Brain microvascular endothelial cell (primary cell): ENCODE results near the gene CWC22.

ENCODE experiments used
- DNase-seq: peaks from one replicate; pipeline ENCODE4 v3.0.0-alpha.2; 2020
- H3K27ac ChIP-seq: fragments of 250-450 bp; sonication (Bioruptor Pico); 2 replicates; pipeline ENCODE4 v1.5.1; 2020; ENCODE audit warnings: mild to moderate bottlenecking, moderate library complexity
- H3K27me3 ChIP-seq: fragments of 250-450 bp; sonication (Bioruptor Pico); replicated peaks from 2 replicates; pipeline ENCODE4 v1.5.1; 2020; ENCODE audit warnings: mild to moderate bottlenecking
- H3K36me3 ChIP-seq: fragments of 250-450 bp; sonication (Bioruptor Pico); replicated peaks from 2 replicates; pipeline ENCODE4 v1.5.1; 2020; ENCODE audit warnings: mild to moderate bottlenecking
- H3K4me3 ChIP-seq: 2 replicates; pipeline ENCODE4 v1.5.1; 2011; ENCODE audit warnings: low read depth, mild to moderate bottlenecking, control low read depth, low read length, moderate library complexity
- CTCF ChIP-seq: IDR thresholded peaks from 2 replicates; pipeline ENCODE4 v1.5.1; 2011; ENCODE audit warnings: low read depth, mild to moderate bottlenecking, moderate library complexity, low read length, control low read depth, inconsistent platforms; ENCODE audit errors: missing control alignments
- in situ Hi-C: cut with HindIII; loops from 2 replicates; pipeline ENCODE4 v1.10.0; 2017; ENCODE audit warnings: low sequenced_read_pairs, low pct_ligation_motif_present

CWC22 gene

GRCh38 chr2:179900655-179901054, 106.4 kb downstream of the CWC22 start:
- H3K27ac ChIP-seq = no peak overlapping the region
- no peak overlapping the region for H3K4me3 ChIP-seq
- in situ Hi-C loops = no loop called here
- H3K27me3 ChIP-seq = no peaks in the 10 kb centered on the region
- no peaks in the 10 kb centered on the region for H3K36me3 ChIP-seq
- no peak for TF ChIP-seq CTCF
- no peak for DNase-seq

DNA sequence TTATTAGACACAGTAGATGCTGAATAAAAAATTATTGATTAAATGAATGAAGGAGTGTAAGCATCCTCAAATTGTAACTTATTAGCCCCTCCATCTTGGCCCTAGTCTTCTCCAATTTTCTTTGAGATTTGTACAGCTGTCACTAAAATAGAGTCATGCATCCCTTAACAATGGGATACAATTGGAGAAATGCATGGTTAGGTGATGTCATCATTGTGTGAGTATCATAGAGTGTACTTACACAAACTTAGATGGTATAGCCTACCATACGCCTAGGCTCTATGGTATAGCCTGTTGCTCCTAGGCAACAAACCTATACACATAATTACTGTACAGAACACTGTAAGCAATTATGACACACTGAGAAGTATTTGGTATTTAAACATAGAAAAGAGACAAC, 107.4 kb downstream of the CWC22 start:
- no peak for TF ChIP-seq CTCF
- DNase-seq = no peak
- in situ Hi-C loops = no loop called here

DNA sequence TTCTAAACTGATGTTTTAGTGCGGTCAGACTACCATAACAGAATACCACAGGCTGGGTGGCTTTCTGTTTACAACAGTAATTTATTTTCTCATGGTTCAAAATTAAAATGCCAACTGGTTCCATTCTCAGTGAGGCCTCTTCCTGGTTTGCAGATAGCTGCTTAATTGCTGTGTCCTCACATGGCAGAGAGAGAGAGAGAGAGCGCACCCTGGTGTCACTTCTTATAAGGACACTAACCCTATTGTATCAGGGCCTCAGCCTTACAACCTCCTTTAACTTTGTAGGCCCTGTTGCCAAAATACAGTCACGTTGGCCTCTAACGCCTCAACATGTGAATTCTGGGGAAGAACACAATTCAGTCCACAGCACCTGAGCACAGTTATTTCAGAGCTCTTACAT, 108.2 kb downstream of the CWC22 start:
- in situ Hi-C loops = no loop called here
- H3K4me3 ChIP-seq = no peak overlapping the region
- peak; percentile 74 for TF ChIP-seq CTCF
- H3K27me3 ChIP-seq = no peaks in the 10 kb centered on the region
- no peaks in the 10 kb centered on the region for H3K36me3 ChIP-seq
- no peak overlapping the region for H3K27ac ChIP-seq
- DNase-seq = peak; percentile 39

More for the DNA sequence above, 107.4 kb downstream of the CWC22 start:
- no peaks in the 10 kb centered on the region for H3K27me3 ChIP-seq
- no peaks in the 10 kb centered on the region for H3K36me3 ChIP-seq
- H3K4me3 ChIP-seq = no peak overlapping the region
- H3K27ac ChIP-seq = no peak overlapping the region
